Loucy (cell line): ENCODE measurements around the gene RAPGEF1.

ENCODE experiments used
- EZH2phosphoT487 ChIP-seq: fragments of 200-600 bp; IDR thresholded peaks from 2 replicates; pipeline ENCODE4 v1.6.1; 2018; ENCODE audit warnings: antibody characterized with exemption, mild to moderate bottlenecking, moderate library complexity, borderline replicate concordance
- TF ChIP-seq, protein P1 (sequence below): fragments of 200-600 bp; sonication (generic); conservative IDR thresholded peaks from 2 replicates; pipeline ENCODE4 v1.5.1; 2014; ENCODE audit warnings: mild to moderate bottlenecking, antibody characterized with exemption, low read length

DNA sequence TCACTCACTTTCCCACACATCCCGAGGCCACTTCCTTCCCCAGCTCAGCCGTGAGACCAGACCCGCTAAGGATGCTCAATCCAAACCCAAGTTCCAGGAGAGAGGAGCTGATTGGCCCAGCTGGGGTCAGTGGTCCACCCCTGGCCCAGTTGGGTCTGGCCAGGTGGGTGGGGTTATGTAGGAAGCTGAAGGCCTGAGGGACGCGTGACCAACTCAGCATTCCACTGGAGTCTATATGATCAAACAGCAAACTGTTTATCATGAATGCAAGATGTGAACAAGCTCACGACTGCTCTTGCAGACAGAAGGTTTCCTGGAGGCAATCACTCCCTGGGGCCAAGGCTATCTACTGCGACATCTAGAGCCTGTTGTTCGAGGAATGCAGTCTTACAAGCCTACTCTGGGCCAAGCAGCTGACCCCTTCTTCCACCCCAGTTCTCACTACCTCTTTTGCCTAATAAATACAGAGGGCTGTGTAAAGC lies 4.9 kb upstream of the RAPGEF1 start:
- TF ChIP-seq, protein P1, sequence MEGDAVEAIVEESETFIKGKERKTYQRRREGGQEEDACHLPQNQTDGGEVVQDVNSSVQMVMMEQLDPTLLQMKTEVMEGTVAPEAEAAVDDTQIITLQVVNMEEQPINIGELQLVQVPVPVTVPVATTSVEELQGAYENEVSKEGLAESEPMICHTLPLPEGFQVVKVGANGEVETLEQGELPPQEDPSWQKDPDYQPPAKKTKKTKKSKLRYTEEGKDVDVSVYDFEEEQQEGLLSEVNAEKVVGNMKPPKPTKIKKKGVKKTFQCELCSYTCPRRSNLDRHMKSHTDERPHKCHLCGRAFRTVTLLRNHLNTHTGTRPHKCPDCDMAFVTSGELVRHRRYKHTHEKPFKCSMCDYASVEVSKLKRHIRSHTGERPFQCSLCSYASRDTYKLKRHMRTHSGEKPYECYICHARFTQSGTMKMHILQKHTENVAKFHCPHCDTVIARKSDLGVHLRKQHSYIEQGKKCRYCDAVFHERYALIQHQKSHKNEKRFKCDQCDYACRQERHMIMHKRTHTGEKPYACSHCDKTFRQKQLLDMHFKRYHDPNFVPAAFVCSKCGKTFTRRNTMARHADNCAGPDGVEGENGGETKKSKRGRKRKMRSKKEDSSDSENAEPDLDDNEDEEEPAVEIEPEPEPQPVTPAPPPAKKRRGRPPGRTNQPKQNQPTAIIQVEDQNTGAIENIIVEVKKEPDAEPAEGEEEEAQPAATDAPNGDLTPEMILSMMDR = no peak
- TF ChIP-seq EZH2phosphoT487 = no peak
